GM12891 (cell line): ENCODE results near the gene PDHX.

Experiments used
- PAX5 ChIP-seq: IDR thresholded peaks from 2 replicates; pipeline ENCODE4 v1.6.1; 2011; ENCODE audit warnings: low read length, moderate library complexity, mild to moderate bottlenecking; ENCODE audit not compliant: insufficient read depth, severe bottlenecking
- POLR2A ChIP-seq: IDR thresholded peaks from 2 replicates; pipeline ENCODE4 v1.6.1; 2011; ENCODE audit warnings: low read depth, low read length, control low read depth
- POLR2AphosphoS5 ChIP-seq: IDR thresholded peaks from 2 replicates; pipeline ENCODE4 v1.6.1; 2011; ENCODE audit warnings: low read depth, low read length, control low read depth
- TAF1 ChIP-seq: IDR thresholded peaks from 2 replicates; pipeline ENCODE4 v1.6.1; 2011; ENCODE audit warnings: low read depth, low read length, control low read depth

- TF ChIP-seq POLR2AphosphoS5 (no peak), TAF1 (no peak), POLR2A (no peak), PAX5 (no peak)
These were observed 45.7 kb upstream of the PDHX start for GRCh38 chr11:34870548-34871196.
